BLaER1 (cell line): ENCODE measurements around the gene CCL27.
A peak's percentile ranks its signal among the peaks of the same experiment; 100 is the strongest.

ENCODE experiments used
- H3K27ac ChIP-seq: shearing (Covaris generic); formaldehyde crosslinking; 2 replicates; pipeline ENCODE4 v1.8.1; 2022
- H3K27me3 ChIP-seq: shearing (Covaris generic); formaldehyde crosslinking; 2 replicates; pipeline ENCODE4 v1.8.1; 2022
- H3K36me3 ChIP-seq: shearing (Covaris generic); formaldehyde crosslinking; 2 replicates; pipeline ENCODE4 v1.8.1; 2022
- H3K4me1 ChIP-seq: shearing (Covaris generic); formaldehyde crosslinking; 2 replicates; pipeline ENCODE4 v1.8.1; 2022
- H3K4me2 ChIP-seq: shearing (Covaris generic); formaldehyde crosslinking; 2 replicates; pipeline ENCODE4 v1.8.1; 2022
- H3K4me3 ChIP-seq: shearing (Covaris generic); formaldehyde crosslinking; 2 replicates; pipeline ENCODE4 v1.8.1; 2022
- H3K9ac ChIP-seq: shearing (Covaris generic); formaldehyde crosslinking; 2 replicates; pipeline ENCODE4 v1.8.1; 2022
- H3K9me3 ChIP-seq: shearing (Covaris generic); formaldehyde crosslinking; 2 replicates; pipeline ENCODE4 v1.8.1; 2022
- H4K20me1 ChIP-seq: shearing (Covaris generic); formaldehyde crosslinking; 2 replicates; pipeline ENCODE4 v1.8.1; 2022
- Cebpa-rat ChIP-seq: shearing (Covaris generic); IDR thresholded peaks from 2 replicates; pipeline ENCODE4 v1.8.1; 2022

Gene CCL27

GRCh38 chr9:34628656-34629490 lies 33.6 kb downstream of the CCL27 start, which contains the start of gene ARID3C:
Gene ARID3C (minus strand): TSS chr9:34629066. CDS start chr9:34628014, 1,052 bp downstream.
- Histone ChIP-seq H3K9ac (no peak within 1 kb of the TSS), H3K4me1 (peaks cover 14% of the 10 kb centered on the region), H3K4me2 (peak within 1 kb of the TSS; percentile 66), H3K36me3 (no peaks in the 10 kb centered on the region), H3K9me3 (peaks cover 3% of the 10 kb centered on the region; the same call in 1 of the 2 replicates), H3K4me3 (peak within 1 kb of the TSS; percentile 52), H4K20me1 (peaks cover 70% of the 10 kb centered on the region), H3K27me3 (peaks cover 83% of the 10 kb centered on the region), H3K27ac (no peak within 1 kb of the TSS)
- no peak for TF ChIP-seq Cebpa-rat

- H3K36me3 ChIP-seq = no peaks in the 10 kb centered on the region
- H3K4me1 ChIP-seq = peaks cover 11% of the 10 kb centered on the region
- no peak overlapping the region for H3K27ac ChIP-seq
- peaks cover 92% of the 10 kb centered on the region for H3K27me3 ChIP-seq
- no peak overlapping the region for H3K9ac ChIP-seq
- peaks cover 62% of the 10 kb centered on the region for H4K20me1 ChIP-seq
- TF ChIP-seq Cebpa-rat = no peak
- H3K9me3 ChIP-seq = peaks cover 10% of the 10 kb centered on the region
- peak overlapping the region; percentile 66; the same call in 1 of the 2 replicates for H3K4me2 ChIP-seq
- H3K4me3 ChIP-seq = peak overlapping the region; percentile 52
Measured at GRCh38 chr9:34627716-34628655, 34.5 kb downstream of the CCL27 start.

GRCh38 chr9:34625186-34625486 lies 37.3 kb downstream of the CCL27 start:
- H3K4me2 ChIP-seq = no peak overlapping the region

GRCh38 chr9:34624475-34625185 lies 37.8 kb downstream of the CCL27 start:
- TF ChIP-seq Cebpa-rat = no peak
- H3K4me3 ChIP-seq = no peak overlapping the region
- H3K4me2 ChIP-seq = no peak overlapping the region
- H3K36me3 ChIP-seq = no peaks in the 10 kb centered on the region
- H3K27ac ChIP-seq = no peak overlapping the region
- peaks cover 30% of the 10 kb centered on the region for H4K20me1 ChIP-seq
- H3K9ac ChIP-seq = no peak overlapping the region
- H3K27me3 ChIP-seq = peaks cover 100% of the 10 kb centered on the region
- peaks cover 17% of the 10 kb centered on the region for H3K4me1 ChIP-seq
- H3K9me3 ChIP-seq = peaks cover 37% of the 10 kb centered on the region

More at GRCh38 chr9:34625186-34625486, 37.3 kb downstream of the CCL27 start:
- peaks cover 34% of the 10 kb centered on the region for H3K9me3 ChIP-seq
- no peaks in the 10 kb centered on the region for H3K36me3 ChIP-seq
- H4K20me1 ChIP-seq = peaks cover 35% of the 10 kb centered on the region
- peaks cover 14% of the 10 kb centered on the region for H3K4me1 ChIP-seq
- peaks cover 100% of the 10 kb centered on the region for H3K27me3 ChIP-seq
- H3K27ac ChIP-seq = no peak overlapping the region
- no peak for TF ChIP-seq Cebpa-rat
- H3K4me3 ChIP-seq = no peak overlapping the region
- H3K9ac ChIP-seq = no peak overlapping the region

- Histone ChIP-seq H3K4me3 (0 out of 2 replicates have a peak overlapping the region, but pooled peaks have one; percentile 28), H3K27ac (no peak overlapping the region), H4K20me1 (peaks cover 20% of the 10 kb centered on the region), H3K9ac (no peak overlapping the region), H3K9me3 (peaks cover 37% of the 10 kb centered on the region), H3K36me3 (no peaks in the 10 kb centered on the region), H3K4me2 (no peak overlapping the region), H3K27me3 (peaks cover 98% of the 10 kb centered on the region), H3K4me1 (peaks cover 19% of the 10 kb centered on the region)
- TF ChIP-seq Cebpa-rat = no peak
Measured at GRCh38 chr9:34623374-34624235, 38.9 kb downstream of the CCL27 start.

- peak within 1 kb of the TSS; percentile 79 for H3K4me2 ChIP-seq
- H3K27ac ChIP-seq = no peak within 1 kb of the TSS
- H3K4me1 ChIP-seq = peaks cover 11% of the 10 kb centered on the region
- peaks cover 71% of the 10 kb centered on the region for H3K27me3 ChIP-seq
- H3K9ac ChIP-seq = peak within 1 kb of the TSS; percentile 69
- H3K4me3 ChIP-seq = peak within 1 kb of the TSS; percentile 74
- peaks cover 37% of the 10 kb centered on the region for H3K9me3 ChIP-seq
- H3K36me3 ChIP-seq = peaks cover 24% of the 10 kb centered on the region; the same call in 1 of the 2 replicates
- no peaks in the 10 kb centered on the region for H4K20me1 ChIP-seq
- no peak for TF ChIP-seq Cebpa-rat
Measured at GRCh38 chr9:34620061-34620994, 42.1 kb downstream of the CCL27 start, which contains the start of gene DCTN3. Gene DCTN3 (minus strand): TSS chr9:34620495. CDS start chr9:34620464, 31 bp downstream.

- no peak overlapping the region for H3K9ac ChIP-seq
- H3K4me2 ChIP-seq = no peak overlapping the region
- peaks cover 4% of the 10 kb centered on the region for H3K9me3 ChIP-seq
- H4K20me1 ChIP-seq = no peaks in the 10 kb centered on the region
- H3K4me3 ChIP-seq = no peak overlapping the region
- no peak overlapping the region for H3K27ac ChIP-seq
- no peak for TF ChIP-seq Cebpa-rat
- peaks cover 26% of the 10 kb centered on the region for H3K4me1 ChIP-seq
- H3K36me3 ChIP-seq = peaks cover 37% of the 10 kb centered on the region; the same call in 1 of the 2 replicates
- peaks cover 19% of the 10 kb centered on the region for H3K27me3 ChIP-seq
Measured at GRCh38 chr9:34615132-34615531, 47.3 kb downstream of the CCL27 start.
